Pancreas (tissue), 10 donors: ENCODE data around the gene ZBP1. TPM values are rescaled to one million over a fixed set of nuclear protein-coding genes. Genes with fewer than 3 reads are reported as not detected.

Experiments
- ATAC-seq, 4 donors: fragments of 200-7000 bp; cut with Tn5 transposase; one replicate each; pipeline versions ENCODE4 v1.8.0 to v1.9.1; 2020; ENCODE audit warnings: mild to moderate bottlenecking in 4 of 4, moderate library complexity in 4 of 4
- DNase-seq, 6 donors: peaks; one replicate each; pipeline ENCODE4 v3.0.0-alpha.2; 2020
- FAIRE-seq: peaks from 2 replicates; lab custom pipeline; 2012; peaks lifted over from hg19 to GRCh38; lab: Jason Lieb, UNC
- H3K27ac ChIP-seq, 4 donors: fragments of 200-600 bp; sonication (generic); 1 replicate in 3 of 4; 2 replicates in 1 of 4; pipeline versions ENCODE4 v1.5.0 to v1.8.0; 2020
- H3K27me3 ChIP-seq, 4 donors: fragments of 200-600 bp; one replicate each; pipeline ENCODE4 v1.8.0; 2021
- H3K36me3 ChIP-seq, 3 donors: fragments of 200-600 bp; sonication (generic) in 1 of 3; one replicate each; pipeline versions ENCODE4 v1.5.0 to v1.8.0; 2020 to 2021
- H3K4me1 ChIP-seq, 3 donors: fragments of 200-600 bp; one replicate each; pipeline ENCODE4 v1.8.0; 2021
- H3K4me3 ChIP-seq, 4 donors: fragments of 200-600 bp; sonication (generic) in 2 of 4; one replicate each; pipeline versions ENCODE4 v1.5.0 to v1.8.0; 2020 to 2021
- H3K9me3 ChIP-seq, 4 donors: fragments of 200-600 bp; one replicate each; pipeline ENCODE4 v1.8.0; 2021
- WGBS, 2 donors: extraction: QIAGEN DNeasy Blood & Tissue Kit; methylation state at CpG; one replicate each; pipeline ENCODE4 v1.1.7; 2013; 5-methylcytosine and 5-hydroxymethylcytosine counted together
- intact Hi-C, 3 donors: fragments of 100-400 bp; cut with DNase I; formaldehyde crosslinking; loops; one replicate each; pipeline versions ENCODE4 v1.11.1 to v1.14.2; 2022
- polyA plus RNA-seq, 2 donors: library from polyadenylated mRNA; stranded (reverse); fragments of 200-250 nt; gene quantifications; one replicate each; pipeline ENCODE4 v1.2.3, GENCODE V29; 2013
- total RNA-seq, 6 donors: library from RNA; stranded (reverse); fragmentation: NEBNext Ultra II Directional in 4 of 6; extraction: Animal tissue kit (Norgen Biotek cat#: 25700) in 4 of 6; gene quantifications; one replicate each; pipeline versions ENCODE4 v1.2.1 to v1.2.4, GENCODE V29; 2021 to 2023
- TF ChIP-seq, protein P1 (sequence below), 4 donors: fragments of 200-600 bp; sonication (generic) in 3 of 4; IDR thresholded peaks; one replicate each; pipeline versions ENCODE4 v1.5.0 to v1.8.0; 2021; ENCODE audit warnings: antibody characterized with exemption in 4 of 4
- donor health status: healthy with polysubstance abuse.
- donor health status: DM: no; HTN: no; CAD: no; lungs with moderate emphysema.
- donor health status: DM: no; HTN: no; CAD: no.
- donor health status: control.
- donor health status: control.
- donor health status: Bipolar disorder and iron deficiency.
- donor health status: DM: yes; HTN: yes; CAD: no.
- donor health status: DM: no; HTN: no; CAD: no.
- donor health status: DM: no; HTN: no; CAD: no.
- donor health status: DM: yes; HTN: yes; CAD: no.

ZBP1 gene
- total and polyA plus RNA-seq, 8 donors = 0.09 to 0.90 (median 0.17) TPM; not detected in 3

DNA sequence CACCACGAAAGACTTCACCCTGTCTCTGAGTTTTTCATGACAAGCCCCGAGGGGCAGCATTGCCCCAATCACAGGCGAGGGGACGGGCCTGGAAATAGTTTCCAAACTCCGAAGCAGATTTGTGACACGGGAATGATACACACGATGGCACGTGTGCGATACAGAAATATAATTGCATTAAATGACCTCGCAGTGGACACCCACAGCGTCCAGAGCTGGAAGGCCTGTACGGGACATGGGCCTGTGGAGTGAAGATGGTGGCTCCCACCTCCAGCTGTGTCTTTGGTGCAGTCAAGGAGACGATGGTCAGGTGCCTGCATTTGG lies 46.6 kb upstream of the ZBP1 start:
- intact Hi-C loops = no loop called here
- TF ChIP-seq, protein P1, sequence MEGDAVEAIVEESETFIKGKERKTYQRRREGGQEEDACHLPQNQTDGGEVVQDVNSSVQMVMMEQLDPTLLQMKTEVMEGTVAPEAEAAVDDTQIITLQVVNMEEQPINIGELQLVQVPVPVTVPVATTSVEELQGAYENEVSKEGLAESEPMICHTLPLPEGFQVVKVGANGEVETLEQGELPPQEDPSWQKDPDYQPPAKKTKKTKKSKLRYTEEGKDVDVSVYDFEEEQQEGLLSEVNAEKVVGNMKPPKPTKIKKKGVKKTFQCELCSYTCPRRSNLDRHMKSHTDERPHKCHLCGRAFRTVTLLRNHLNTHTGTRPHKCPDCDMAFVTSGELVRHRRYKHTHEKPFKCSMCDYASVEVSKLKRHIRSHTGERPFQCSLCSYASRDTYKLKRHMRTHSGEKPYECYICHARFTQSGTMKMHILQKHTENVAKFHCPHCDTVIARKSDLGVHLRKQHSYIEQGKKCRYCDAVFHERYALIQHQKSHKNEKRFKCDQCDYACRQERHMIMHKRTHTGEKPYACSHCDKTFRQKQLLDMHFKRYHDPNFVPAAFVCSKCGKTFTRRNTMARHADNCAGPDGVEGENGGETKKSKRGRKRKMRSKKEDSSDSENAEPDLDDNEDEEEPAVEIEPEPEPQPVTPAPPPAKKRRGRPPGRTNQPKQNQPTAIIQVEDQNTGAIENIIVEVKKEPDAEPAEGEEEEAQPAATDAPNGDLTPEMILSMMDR (IDR thresholded peaks at IDR 0.05) = no peak
- no peaks in the 10 kb centered on the region for H3K9me3 ChIP-seq
- no peaks in the 10 kb centered on the region for H3K36me3 ChIP-seq
- 78 to 87% methylated on average over 13 of the region's 13 CpGs for WGBS, 2 donors
- H3K27me3 ChIP-seq = no peaks in the 10 kb centered on the region
- ATAC-seq (no peak), FAIRE-seq (no peak), DNase-seq (peak in 3 of 6 donors; percentile 5 to 16 (median 14))
- no peak overlapping the region for H3K4me3 ChIP-seq
- H3K4me1 ChIP-seq = no peaks in the 10 kb centered on the region
- H3K27ac ChIP-seq = no peak overlapping the region

DNA sequence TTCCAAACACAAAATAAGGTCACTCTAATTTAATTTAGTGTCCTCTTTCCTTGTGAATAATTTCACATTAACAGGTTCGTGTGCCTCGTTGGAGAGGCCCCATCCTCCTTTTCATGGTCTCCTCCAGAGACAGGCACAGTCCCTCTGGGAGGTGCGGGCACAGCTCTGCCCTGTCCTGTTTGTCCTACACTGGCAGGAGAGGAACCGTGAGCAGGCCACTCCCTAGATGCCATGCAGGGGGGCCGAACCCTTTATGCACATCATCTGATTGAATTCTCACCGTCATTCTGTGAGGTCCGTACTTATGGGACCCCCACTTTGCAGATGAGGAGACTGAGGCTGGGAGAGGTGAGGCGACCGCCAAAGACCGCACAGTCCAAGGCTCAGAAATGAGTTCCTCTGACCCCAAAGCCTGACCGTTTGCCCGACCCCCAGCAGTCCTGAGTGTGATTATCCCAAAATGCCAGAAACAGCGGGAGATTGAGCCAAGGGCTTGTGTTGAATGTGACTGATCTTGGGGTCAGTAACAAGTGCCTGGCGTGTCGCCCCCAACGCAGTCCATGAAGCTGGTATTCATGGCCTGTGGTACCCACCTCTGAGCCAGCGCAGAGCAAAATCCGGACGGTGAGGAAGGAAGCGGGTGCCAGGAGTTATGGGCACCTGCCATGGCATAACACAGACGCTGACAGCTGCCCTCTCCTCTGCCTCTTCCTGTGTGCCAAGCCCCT lies 46.0 kb upstream of the ZBP1 start:
- 76 to 81% methylated on average over 21 of the region's 21 CpGs for WGBS, 2 donors
- Histone ChIP-seq H3K27ac (no peak overlapping the region), H3K4me1 (no peaks in the 10 kb centered on the region), H3K27me3 (no peaks in the 10 kb centered on the region), H3K4me3 (no peak overlapping the region), H3K36me3 (no peaks in the 10 kb centered on the region), H3K9me3 (no peaks in the 10 kb centered on the region)
- DNase-seq = peak in 3 of 6 donors; percentile 1 to 42 (median 34)
- FAIRE-seq = no peak
- intact Hi-C loops = no loop called here
- ATAC-seq = no peak
- TF ChIP-seq, protein P1 (IDR thresholded peaks at IDR 0.05) = no peak

DNA sequence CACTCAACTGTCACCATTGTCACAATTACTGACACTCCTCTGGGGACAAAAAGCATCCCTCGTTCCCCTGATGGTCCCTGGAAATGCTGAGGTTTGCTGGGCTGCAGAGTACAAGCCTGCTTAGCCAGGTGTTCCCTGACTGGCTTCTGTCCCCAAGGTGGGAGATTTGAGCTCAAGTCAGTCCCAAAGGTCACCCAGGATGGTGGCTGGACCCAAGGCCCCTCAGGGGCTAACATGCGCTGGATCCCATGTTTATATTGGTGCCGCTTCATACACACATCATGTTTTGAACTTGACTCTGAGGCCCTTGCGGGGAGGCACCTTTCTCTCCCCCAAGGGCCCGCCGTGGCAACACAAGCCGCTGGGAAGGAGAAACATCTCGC lies 45.4 kb upstream of the ZBP1 start:
- Histone ChIP-seq H3K27me3 (no peaks in the 10 kb centered on the region), H3K36me3 (no peaks in the 10 kb centered on the region), H3K4me1 (no peaks in the 10 kb centered on the region), H3K4me3 (no peak overlapping the region), H3K27ac (no peak overlapping the region), H3K9me3 (no peaks in the 10 kb centered on the region)
- DNase-seq (peak in 3 of 6 donors; percentile 3 to 30 (median 6)), ATAC-seq (no peak), FAIRE-seq (no peak)
- intact Hi-C loops = no loop called here
- WGBS, 2 donors = 80 to 82% methylated on average over 8 of the region's 8 CpGs
- TF ChIP-seq, protein P1 (IDR thresholded peaks at IDR 0.05) = no peak

DNA sequence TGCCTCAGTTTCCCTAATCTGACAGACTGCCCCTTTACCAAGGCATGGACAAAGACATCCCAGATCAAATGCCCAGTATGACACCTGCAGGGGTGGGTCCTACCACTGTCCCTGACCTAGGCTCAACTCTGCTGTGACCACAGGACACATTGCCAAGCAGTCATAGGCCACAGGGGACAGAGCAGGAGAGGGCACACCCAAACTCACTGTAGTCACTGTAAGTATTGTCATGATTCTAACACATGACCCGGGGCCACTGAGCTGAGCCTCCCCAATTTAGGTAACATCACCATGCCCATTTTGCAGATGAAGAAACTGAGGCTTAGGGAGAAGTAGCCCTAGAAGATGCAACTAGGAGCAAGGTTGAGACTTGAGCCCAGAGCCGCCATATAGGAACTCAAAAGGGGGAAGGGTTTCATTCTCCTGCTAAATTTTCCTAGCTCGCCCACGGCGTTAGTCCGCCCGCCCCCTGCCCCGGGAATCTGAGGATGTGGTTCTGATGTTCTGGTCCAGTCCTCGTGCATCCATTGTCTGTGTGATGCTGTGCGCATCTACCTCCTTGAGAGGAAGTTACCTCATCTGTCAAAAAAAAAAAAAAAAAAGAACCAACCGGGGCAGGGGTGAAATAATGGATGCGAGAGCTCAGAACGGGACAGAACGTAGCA lies 44.8 kb upstream of the ZBP1 start:
- Histone ChIP-seq H3K9me3 (no peaks in the 10 kb centered on the region), H3K36me3 (no peaks in the 10 kb centered on the region), H3K27me3 (no peaks in the 10 kb centered on the region), H3K4me3 (no peak overlapping the region), H3K27ac (no peak overlapping the region), H3K4me1 (no peaks in the 10 kb centered on the region)
- ATAC-seq = no peak
- 86 to 89% methylated on average over 14 of the region's 14 CpGs for WGBS, 2 donors
- DNase-seq = peak in 3 of 6 donors; percentile 4 to 39 (median 14)
- FAIRE-seq = no peak
- TF ChIP-seq, protein P1 (IDR thresholded peaks at IDR 0.05) = no peak
- intact Hi-C loops = no loop called here

DNA sequence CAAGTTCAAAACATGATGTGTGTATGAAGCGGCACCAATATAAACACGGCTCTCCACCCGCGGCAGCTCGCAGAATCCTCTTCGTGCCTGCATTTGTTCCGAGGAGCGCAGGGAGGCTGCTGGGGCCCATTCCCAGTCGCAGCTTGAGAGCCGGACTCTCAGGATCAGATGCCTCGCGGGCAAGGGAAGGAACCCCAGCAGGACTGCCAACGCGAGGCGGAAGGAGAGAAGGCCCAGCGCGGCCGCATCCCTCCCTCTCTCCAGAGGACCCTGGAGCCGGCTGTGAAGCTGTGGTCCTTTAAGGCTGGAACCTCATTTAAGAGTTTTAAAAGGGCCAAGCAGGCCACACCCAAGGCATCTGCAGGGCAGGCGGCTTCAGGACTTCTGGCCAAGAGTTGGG lies 44.2 kb upstream of the ZBP1 start:
- TF ChIP-seq, protein P1 (IDR thresholded peaks at IDR 0.05) = no peak
- Histone ChIP-seq H3K36me3 (no peaks in the 10 kb centered on the region), H3K27ac (no peak overlapping the region), H3K4me3 (no peak overlapping the region), H3K9me3 (no peaks in the 10 kb centered on the region), H3K27me3 (no peaks in the 10 kb centered on the region), H3K4me1 (no peaks in the 10 kb centered on the region)
- 86 to 88% methylated on average over 20 of the region's 20 CpGs for WGBS, 2 donors
- DNase-seq = peak in 3 of 6 donors; percentile 4 to 48 (median 39)
- intact Hi-C loops = no loop called here
- ATAC-seq = no peak
- FAIRE-seq = no peak
